OCI-LY1 (cell line): ENCODE data around the gene SHLD2.

Source experiments
- CTCF ChIP-seq: fragments of 200-600 bp; sonication (generic), shearing (Covaris generic); IDR thresholded peaks from 2 replicates; pipeline ENCODE4 v1.5.1; 2017; ENCODE audit warnings: mild to moderate bottlenecking, antibody characterized with exemption, low read length, moderate library complexity, mixed read lengths
- EZH2 ChIP-seq: fragments of 200-600 bp; sonication (generic), shearing (Covaris generic); IDR thresholded peaks from 2 replicates; pipeline ENCODE4 v1.8.0; 2017; ENCODE audit warnings: borderline replicate concordance, mixed run types, mild to moderate bottlenecking, antibody characterized with exemption, low read length, moderate library complexity, mixed read lengths

- TF ChIP-seq CTCF (no peak), EZH2 (no peak)
Observed at GRCh38 chr10:87105446-87106124, 10.6 kb downstream of the SHLD2 start.
